ENCODE results near the gene GNAS. TPM values are rescaled to one million over a fixed set of nuclear protein-coding genes. Genes with fewer than 3 reads are reported as not detected.

Gene GNAS
- total RNA-seq, 1 donor from 2014 or later = 1,425 TPM

DNA sequence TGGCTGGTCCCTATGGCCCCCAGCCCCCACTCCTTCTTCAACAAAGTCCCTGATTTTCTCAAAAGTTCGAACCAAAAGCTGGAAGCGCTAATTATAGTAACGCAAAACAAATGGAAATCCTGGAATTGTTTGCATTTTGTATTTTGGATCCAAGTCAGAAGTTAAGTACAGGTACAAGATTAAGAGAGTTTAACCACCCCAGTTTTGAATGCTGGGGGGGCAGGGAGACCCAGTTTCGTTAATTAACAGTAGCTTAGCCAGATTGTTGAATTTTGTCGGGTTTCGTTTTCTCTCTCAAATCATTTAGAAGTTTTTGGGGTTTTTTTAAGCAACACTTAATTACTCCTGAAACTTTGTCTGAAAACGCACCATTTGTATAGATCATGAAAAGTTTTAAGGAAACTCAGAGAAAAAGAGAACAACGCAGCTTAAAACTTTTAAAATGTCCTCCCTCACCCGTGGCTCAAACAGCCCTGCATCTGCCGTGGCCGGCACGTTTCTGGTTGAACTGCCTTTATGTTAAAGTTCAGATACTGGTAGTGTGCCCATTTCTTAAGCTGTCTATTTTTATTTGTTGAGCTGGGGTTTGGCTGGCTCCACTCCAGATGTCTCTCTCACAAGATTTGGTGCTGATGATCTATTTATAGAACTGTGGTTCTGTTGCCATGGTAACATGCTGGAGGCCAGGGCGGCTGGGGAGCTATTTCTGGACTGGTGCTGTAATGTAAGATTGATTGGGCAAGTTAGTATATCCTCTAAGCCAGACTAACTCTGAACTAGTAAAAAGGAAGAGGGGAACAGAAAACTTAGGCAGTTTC, 55.0 kb downstream of the GNAS start:
- peaks cover 60% of the 10 kb centered on the region for H3K36me3 Mint-ChIP-seq (ENCODE audit: low read depth)

GRCh38 chr20:58908221-58908620, 55.7 kb downstream of the GNAS start:
- Mint-ChIP-seq H3K4me3 (peak overlapping the region; percentile 67), H3K4me1 (peaks cover 50% of the 10 kb centered on the region), H3K9me3 (no peaks in the 10 kb centered on the region), H3K27ac (ENCODE audit: unreplicated experiment) (peak overlapping the region; percentile 50), H3K36me3 (ENCODE audit: low read depth) (peaks cover 61% of the 10 kb centered on the region), H3K27me3 (ENCODE audit: low read depth) (no peaks in the 10 kb centered on the region)
- TF ChIP-seq, protein P1, sequence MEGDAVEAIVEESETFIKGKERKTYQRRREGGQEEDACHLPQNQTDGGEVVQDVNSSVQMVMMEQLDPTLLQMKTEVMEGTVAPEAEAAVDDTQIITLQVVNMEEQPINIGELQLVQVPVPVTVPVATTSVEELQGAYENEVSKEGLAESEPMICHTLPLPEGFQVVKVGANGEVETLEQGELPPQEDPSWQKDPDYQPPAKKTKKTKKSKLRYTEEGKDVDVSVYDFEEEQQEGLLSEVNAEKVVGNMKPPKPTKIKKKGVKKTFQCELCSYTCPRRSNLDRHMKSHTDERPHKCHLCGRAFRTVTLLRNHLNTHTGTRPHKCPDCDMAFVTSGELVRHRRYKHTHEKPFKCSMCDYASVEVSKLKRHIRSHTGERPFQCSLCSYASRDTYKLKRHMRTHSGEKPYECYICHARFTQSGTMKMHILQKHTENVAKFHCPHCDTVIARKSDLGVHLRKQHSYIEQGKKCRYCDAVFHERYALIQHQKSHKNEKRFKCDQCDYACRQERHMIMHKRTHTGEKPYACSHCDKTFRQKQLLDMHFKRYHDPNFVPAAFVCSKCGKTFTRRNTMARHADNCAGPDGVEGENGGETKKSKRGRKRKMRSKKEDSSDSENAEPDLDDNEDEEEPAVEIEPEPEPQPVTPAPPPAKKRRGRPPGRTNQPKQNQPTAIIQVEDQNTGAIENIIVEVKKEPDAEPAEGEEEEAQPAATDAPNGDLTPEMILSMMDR (conservative IDR thresholded peaks at IDR 0.05) = no peak
- no peak for DNase-seq (ENCODE audit: low read depth, low spot score)

More for the DNA sequence above, 55.0 kb downstream of the GNAS start:
- H3K27ac Mint-ChIP-seq (ENCODE audit: unreplicated experiment) = no peak overlapping the region
- peak overlapping the region; percentile 67 for H3K4me3 Mint-ChIP-seq
- no peaks in the 10 kb centered on the region for H3K27me3 Mint-ChIP-seq (ENCODE audit: low read depth)
- H3K9me3 Mint-ChIP-seq = no peaks in the 10 kb centered on the region
- DNase-seq (ENCODE audit: low read depth, low spot score) = peak; percentile 33
- H3K4me1 Mint-ChIP-seq = peaks cover 52% of the 10 kb centered on the region
- TF ChIP-seq, protein P1 (conservative IDR thresholded peaks at IDR 0.05) = no peak

DNA sequence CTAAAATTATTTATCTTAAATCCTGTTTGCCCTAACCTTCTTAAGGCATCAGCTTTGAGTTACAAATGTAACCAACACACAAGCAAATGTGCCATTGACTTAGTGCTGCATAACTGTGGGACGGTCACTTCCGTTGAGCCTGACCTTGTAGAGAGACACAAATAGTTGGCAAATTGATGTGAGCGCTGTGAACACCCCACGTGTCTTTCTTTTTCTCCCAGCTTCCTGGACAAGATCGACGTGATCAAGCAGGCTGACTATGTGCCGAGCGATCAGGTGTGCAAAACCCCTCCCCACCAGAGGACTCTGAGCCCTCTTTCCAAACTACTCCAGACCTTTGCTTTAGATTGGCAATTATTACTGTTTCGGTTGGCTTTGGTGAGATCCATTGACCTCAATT, 56.4 kb downstream of the GNAS start:
- no peaks in the 10 kb centered on the region for H3K9me3 Mint-ChIP-seq
- peak overlapping the region; percentile 27 for H3K27ac Mint-ChIP-seq (ENCODE audit: unreplicated experiment)
- H3K4me3 Mint-ChIP-seq = no peak overlapping the region
- DNase-seq (ENCODE audit: low read depth, low spot score) = no peak
- H3K27me3 Mint-ChIP-seq (ENCODE audit: low read depth) = no peaks in the 10 kb centered on the region
- peaks cover 43% of the 10 kb centered on the region for H3K4me1 Mint-ChIP-seq
- peaks cover 56% of the 10 kb centered on the region for H3K36me3 Mint-ChIP-seq (ENCODE audit: low read depth)
- TF ChIP-seq, protein P1 (conservative IDR thresholded peaks at IDR 0.05) = no peak

DNA sequence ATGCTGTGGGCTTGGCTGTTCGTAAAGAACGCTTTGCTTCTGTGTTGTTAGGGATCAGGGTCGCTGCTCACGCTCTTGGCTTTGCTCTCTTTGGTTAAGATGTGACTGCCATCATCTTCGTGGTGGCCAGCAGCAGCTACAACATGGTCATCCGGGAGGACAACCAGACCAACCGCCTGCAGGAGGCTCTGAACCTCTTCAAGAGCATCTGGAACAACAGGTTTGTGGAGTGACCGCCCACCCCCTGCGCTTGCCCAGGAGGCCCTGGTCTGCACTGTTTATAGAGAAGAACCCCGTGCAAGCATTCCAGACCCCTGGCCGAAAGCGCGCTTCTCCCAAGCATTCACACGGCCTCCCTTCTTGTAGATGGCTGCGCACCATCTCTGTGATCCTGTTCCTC, 57.1 kb downstream of the GNAS start:
- Mint-ChIP-seq H3K4me3 (no peak overlapping the region), H3K27me3 (ENCODE audit: low read depth) (no peaks in the 10 kb centered on the region), H3K36me3 (ENCODE audit: low read depth) (peaks cover 56% of the 10 kb centered on the region), H3K27ac (ENCODE audit: unreplicated experiment) (no peak overlapping the region), H3K4me1 (peaks cover 38% of the 10 kb centered on the region), H3K9me3 (no peaks in the 10 kb centered on the region)
- DNase-seq (ENCODE audit: low read depth, low spot score) = no peak
- TF ChIP-seq, protein P1 (conservative IDR thresholded peaks at IDR 0.05) = no peak

GRCh38 chr20:58910473-58910872, 58.0 kb downstream of the GNAS start:
- Mint-ChIP-seq H3K4me1 (peaks cover 32% of the 10 kb centered on the region), H3K27ac (ENCODE audit: unreplicated experiment) (peak overlapping the region; percentile 75), H3K27me3 (ENCODE audit: low read depth) (no peaks in the 10 kb centered on the region), H3K4me3 (no peak overlapping the region), H3K36me3 (ENCODE audit: low read depth) (peaks cover 50% of the 10 kb centered on the region), H3K9me3 (no peaks in the 10 kb centered on the region)
- DNase-seq (ENCODE audit: low read depth, low spot score) = no peak
- TF ChIP-seq, protein P1 (conservative IDR thresholded peaks at IDR 0.05) = no peak

All from neural crest cell (in vitro differentiated cells).